A673 (cell line): Measurements from ENCODE around the gene OR52K1. TPM values are rescaled to one million over a fixed set of nuclear protein-coding genes. Genes with fewer than 3 reads are reported as not detected.

Experiments
- BruUV-seq: library from RNA; stranded (reverse); fragments of 400-500 nt; replicated peaks from 2 replicates; lab custom pipeline; 2021; lab: Mats Ljungman, UMichigan
- CTCF ChIA-PET: fragments of 300-600 bp; sonication (Branson Sonifier 250); formaldehyde crosslinking; loops from one replicate; lab custom pipeline; 2022; ENCODE audit warnings: antibody characterized with exemption; lab: Charles Lee
- POLR2A ChIA-PET: fragments of 300-600 bp; sonication (Branson Sonifier 250); formaldehyde crosslinking; loops from one replicate; lab custom pipeline; 2022; ENCODE audit warnings: antibody characterized with exemption; ENCODE audit not compliant: low non-redundant PET; lab: Charles Lee
- DNase-seq: peaks from one replicate; pipeline ENCODE4 v3.0.0-alpha.2; 2015; ENCODE audit warnings: low spot score
- H3K27ac ChIP-seq: fragments of 200-600 bp; sonication (generic); 2 replicates; pipeline ENCODE4 v1.5.1; 2016; ENCODE audit warnings: mixed run types, low read depth, mild to moderate bottlenecking, mixed read lengths, antibody characterized with exemption, low read length; ENCODE audit not compliant: poor library complexity, severe bottlenecking
- H3K27me3 ChIP-seq: fragments of 200-600 bp; sonication (generic); replicated peaks from 2 replicates; pipeline ENCODE4 v1.6.1; 2017; ENCODE audit warnings: mixed run types, low read depth, mild to moderate bottlenecking, mixed read lengths, antibody characterized with exemption, low read length; ENCODE audit not compliant: insufficient read depth, poor library complexity
- H3K36me3 ChIP-seq: fragments of 200-600 bp; sonication (generic); 2 replicates; pipeline ENCODE4 v1.6.1; 2016; ENCODE audit warnings: mixed run types, mild to moderate bottlenecking, mixed read lengths, antibody characterized with exemption, low read length; ENCODE audit not compliant: insufficient read depth, poor library complexity, severe bottlenecking
- H3K4me1 ChIP-seq: fragments of 200-600 bp; sonication (generic); 2 replicates; pipeline ENCODE4 v1.6.1; 2017; ENCODE audit warnings: mixed run types, mild to moderate bottlenecking, mixed read lengths, antibody characterized with exemption, low read length; ENCODE audit not compliant: insufficient read depth, poor library complexity, severe bottlenecking
- H3K4me3 ChIP-seq: fragments of 200-600 bp; sonication (generic); 2 replicates; pipeline ENCODE4 v1.5.1; 2016; ENCODE audit warnings: low read depth, mixed run types, mild to moderate bottlenecking, mixed read lengths, low read length; ENCODE audit not compliant: poor library complexity, severe bottlenecking
- H3K9me3 ChIP-seq: fragments of 200-600 bp; sonication (generic); 2 replicates; pipeline ENCODE4 v1.6.1; 2016; ENCODE audit warnings: mixed run types, low read depth, mild to moderate bottlenecking, mixed read lengths, antibody characterized with exemption, low read length; ENCODE audit not compliant: poor library complexity, severe bottlenecking
- CTCF ChIP-seq: fragments of 300-800, 200-600 bp; sonication (generic); conservative IDR thresholded peaks from 2 replicates; pipeline ENCODE4 v1.5.1; 2017; ENCODE audit warnings: low read depth, mild to moderate bottlenecking, antibody characterized with exemption, low read length, moderate library complexity, mixed read lengths
- EZH2 ChIP-seq: fragments of 200-600 bp; sonication (generic); IDR thresholded peaks from 2 replicates; pipeline ENCODE4 v1.6.1; 2017; ENCODE audit warnings: borderline replicate concordance, low read depth, mild to moderate bottlenecking, mixed read lengths, antibody characterized with exemption, low read length; ENCODE audit not compliant: poor library complexity, severe bottlenecking
- intact Hi-C: fragments of 100-400 bp; cut with micrococcal nuclease; formaldehyde crosslinking; loops from one replicate; pipeline ENCODE4 v1.10.0; 2022; ENCODE audit not compliant: unreplicated experiment
- total RNA-seq: library from RNA; stranded (reverse); gene quantifications from 2 replicates; pipeline ENCODE4 v1.2.3, GENCODE V29; 2021

OR52K1 gene
- total RNA-seq, 1 experiment from 2014 or later = not detected

- no peak for DNase-seq
- H3K4me3 ChIP-seq = no peak overlapping the region
- no peaks in the 10 kb centered on the region for H3K9me3 ChIP-seq
- no TSS peak for BruUV-seq
- H3K4me1 ChIP-seq = no peaks in the 10 kb centered on the region
- no peak overlapping the region for H3K27ac ChIP-seq
- intact Hi-C loops = no loop called here
- ChIA-PET POLR2A (no interaction called here), CTCF (no interaction called here)
- H3K36me3 ChIP-seq = no peaks in the 10 kb centered on the region
- peaks cover 7% of the 10 kb centered on the region for H3K27me3 ChIP-seq
- TF ChIP-seq CTCF (no peak), EZH2 (no peak)
These were observed 14.4 kb upstream of the OR52K1 start for GRCh38 chr11:4467811-4468606.

- BruUV-seq = no TSS peak
- POLR2A ChIA-PET = interaction anchor here (0.7 kb wide), 1 partner anchor 55 kb away, joined by 3 read pairs; no protein-coding TSS in a partner anchor
- CTCF ChIA-PET = no interaction called here
These were observed 2.8 kb upstream of the OR52K1 start for GRCh38 chr11:4479644-4480043.

GRCh38 chr11:4480577-4481239 lies 1.7 kb upstream of the OR52K1 start:
- Histone ChIP-seq H3K9me3 (no peaks in the 10 kb centered on the region), H3K4me1 (no peaks in the 10 kb centered on the region), H3K36me3 (no peaks in the 10 kb centered on the region), H3K27ac (no peak overlapping the region), H3K4me3 (no peak overlapping the region), H3K27me3 (no peaks in the 10 kb centered on the region)
- POLR2A ChIA-PET = no interaction called here
- no peak for TF ChIP-seq EZH2
- no peak for TF ChIP-seq CTCF
- CTCF ChIA-PET = no interaction called here
- intact Hi-C loops = no loop called here
- no TSS peak for BruUV-seq
- DNase-seq = no peak

More at GRCh38 chr11:4479644-4480043, 2.8 kb upstream of the OR52K1 start:
- H3K9me3 ChIP-seq = no peaks in the 10 kb centered on the region
- no peak for DNase-seq
- no peak for TF ChIP-seq EZH2
- no peak for TF ChIP-seq CTCF
- no peaks in the 10 kb centered on the region for H3K36me3 ChIP-seq
- intact Hi-C loops = no loop called here
- no peak overlapping the region for H3K27ac ChIP-seq
- no peaks in the 10 kb centered on the region for H3K4me1 ChIP-seq
- H3K27me3 ChIP-seq = no peaks in the 10 kb centered on the region
- no peak overlapping the region for H3K4me3 ChIP-seq
